H7 (cell line): Measurements from ENCODE around the gene B3GNT2. TPM values are rescaled to one million over a fixed set of nuclear protein-coding genes. Genes with fewer than 3 reads are reported as not detected.

Experiments used
- DNase-seq: peaks from one replicate; pipeline ENCODE4 v3.0.0; 2012
- H3K27me3 ChIP-seq: 2 replicates; pipeline ENCODE4 v1.6.0; 2011; ENCODE audit warnings: mild to moderate bottlenecking, low read length; ENCODE audit not compliant: control insufficient read depth, insufficient read depth
- H3K36me3 ChIP-seq: replicated peaks from 2 replicates; pipeline ENCODE4 v1.5.1; 2011; ENCODE audit warnings: low read length; ENCODE audit not compliant: control insufficient read depth, insufficient read depth
- H3K4me3 ChIP-seq: 2 replicates; pipeline ENCODE4 v1.5.1; 2011; ENCODE audit warnings: low read depth, mild to moderate bottlenecking, control low read depth, low read length, moderate library complexity; ENCODE audit not compliant: insufficient read depth
- total RNA-seq: library from RNA; depleted of rRNA; stranded (reverse); fragments of >200 nt; shearing (Covaris generic); gene quantifications from 2 replicates; pipeline ENCODE4 v1.2.3, GENCODE V29; 2014

B3GNT2 gene
- total RNA-seq, 1 experiment from 2014 or later, result 33.4 TPM

- Histone ChIP-seq H3K27me3 (no peaks in the 10 kb centered on the region), H3K4me3 (no peak overlapping the region), H3K36me3 (no peaks in the 10 kb centered on the region; the same call in 1 of the 2 replicates)
- no peak for DNase-seq
These were observed 10.1 kb downstream of the B3GNT2 start for GRCh38 chr2:62206024-62206423.

- no peak overlapping the region for H3K4me3 ChIP-seq
- H3K27me3 ChIP-seq, result no peaks in the 10 kb centered on the region
- DNase-seq, result no peak
- H3K36me3 ChIP-seq, result no peaks in the 10 kb centered on the region; the same call in 1 of the 2 replicates
These were observed 11.6 kb downstream of the B3GNT2 start for GRCh38 chr2:62207491-62207890.

- Histone ChIP-seq H3K27me3 (no peaks in the 10 kb centered on the region), H3K4me3 (no peak overlapping the region), H3K36me3 (no peaks in the 10 kb centered on the region; the same call in 1 of the 2 replicates)
- no peak for DNase-seq
These were observed 12.3 kb downstream of the B3GNT2 start for GRCh38 chr2:62208074-62208757.

GRCh38 chr2:62208758-62209114 is 12.8 kb downstream of the B3GNT2 start:
- Histone ChIP-seq H3K27me3 (no peaks in the 10 kb centered on the region), H3K4me3 (no peak overlapping the region), H3K36me3 (no peaks in the 10 kb centered on the region; the same call in 1 of the 2 replicates)
- no peak for DNase-seq

GRCh38 chr2:62209427-62209991 is 13.6 kb downstream of the B3GNT2 start:
- Histone ChIP-seq H3K36me3 (no peaks in the 10 kb centered on the region; the same call in 1 of the 2 replicates), H3K27me3 (no peaks in the 10 kb centered on the region), H3K4me3 (no peak overlapping the region)
- DNase-seq, result no peak

GRCh38 chr2:62215306-62216064 is 19.6 kb downstream of the B3GNT2 start:
- no peak for DNase-seq
- H3K36me3 ChIP-seq, result no peaks in the 10 kb centered on the region; the same call in 1 of the 2 replicates

GRCh38 chr2:62216113-62216512 is 20.2 kb downstream of the B3GNT2 start:
- DNase-seq, result no peak
- H3K27me3 ChIP-seq, result no peaks in the 10 kb centered on the region
- no peak overlapping the region for H3K4me3 ChIP-seq
- no peaks in the 10 kb centered on the region; the same call in 1 of the 2 replicates for H3K36me3 ChIP-seq

More at GRCh38 chr2:62215306-62216064, 19.6 kb downstream of the B3GNT2 start:
- Histone ChIP-seq H3K4me3 (no peak overlapping the region), H3K27me3 (no peaks in the 10 kb centered on the region)

- Histone ChIP-seq H3K36me3 (no peaks in the 10 kb centered on the region; the same call in 1 of the 2 replicates), H3K27me3 (no peaks in the 10 kb centered on the region), H3K4me3 (no peak overlapping the region)
- no peak for DNase-seq
These were observed 20.7 kb downstream of the B3GNT2 start for GRCh38 chr2:62216616-62217015.

- Histone ChIP-seq H3K36me3 (peaks cover under 1% of the 10 kb centered on the region), H3K4me3 (no peak overlapping the region)
- DNase-seq, result no peak
These were observed 21.5 kb downstream of the B3GNT2 start for GRCh38 chr2:62217421-62217820.

GRCh38 chr2:62217970-62218369 is 22.1 kb downstream of the B3GNT2 start:
- DNase-seq, result no peak
- H3K4me3 ChIP-seq, result no peak overlapping the region
- H3K36me3 ChIP-seq, result peaks cover 6% of the 10 kb centered on the region
- H3K27me3 ChIP-seq, result no peaks in the 10 kb centered on the region

More at GRCh38 chr2:62217421-62217820, 21.5 kb downstream of the B3GNT2 start:
- H3K27me3 ChIP-seq, result no peaks in the 10 kb centered on the region

GRCh38 chr2:62219407-62220159 is 23.7 kb downstream of the B3GNT2 start:
- H3K27me3 ChIP-seq, result no peaks in the 10 kb centered on the region
- H3K4me3 ChIP-seq, result no peak overlapping the region
- H3K36me3 ChIP-seq, result peaks cover 7% of the 10 kb centered on the region
- DNase-seq, result no peak

- peaks cover 12% of the 10 kb centered on the region for H3K36me3 ChIP-seq
- DNase-seq, result no peak
These were observed 25.2 kb downstream of the B3GNT2 start for GRCh38 chr2:62221141-62221540.

GRCh38 chr2:62222171-62222570 is 26.3 kb downstream of the B3GNT2 start:
- no peak for DNase-seq
- H3K36me3 ChIP-seq, result peaks cover 12% of the 10 kb centered on the region
- H3K4me3 ChIP-seq, result no peak overlapping the region
- H3K27me3 ChIP-seq, result no peaks in the 10 kb centered on the region

More at GRCh38 chr2:62221141-62221540, 25.2 kb downstream of the B3GNT2 start:
- Histone ChIP-seq H3K4me3 (no peak overlapping the region), H3K27me3 (no peaks in the 10 kb centered on the region)

- H3K36me3 ChIP-seq, result peaks cover 12% of the 10 kb centered on the region
- H3K4me3 ChIP-seq, result no peak overlapping the region
- H3K27me3 ChIP-seq, result no peaks in the 10 kb centered on the region
- DNase-seq, result no peak
These were observed 26.8 kb downstream of the B3GNT2 start for GRCh38 chr2:62222674-62223073.
